H1 (cell line): Measurements from ENCODE around the gene GPD1.

Experiments
- BRCA1 ChIP-seq: IDR thresholded peaks from 2 replicates; pipeline ENCODE4 v1.6.1; 2012; ENCODE audit warnings: low read depth, low read length, improper control_type of control experiment
- CHD1 ChIP-seq: IDR thresholded peaks from 2 replicates; pipeline ENCODE4 v1.6.1; 2012; ENCODE audit warnings: low read depth, low read length, improper control_type of control experiment
- CTCF ChIP-seq, 3 experiments: IDR thresholded peaks; 1 replicate in 2 of 3; 2 replicates in 1 of 3; pipeline versions ENCODE4 v1.5.1 to v1.6.1; 2011; ENCODE audit warnings: low read length in 3 of 3, mild to moderate bottlenecking in 3 of 3, inconsistent platforms in 2 of 3, low read depth in 1 of 3, moderate library complexity in 1 of 3; ENCODE audit not compliant: insufficient read depth in 1 of 3; ENCODE audit errors: control extremely low read depth in 1 of 3
- EZH2 ChIP-seq: fragments of 200-600 bp; sonication (generic); IDR thresholded peaks from 2 replicates; pipeline ENCODE4 v1.7.1; 2012; ENCODE audit warnings: low read depth, mild to moderate bottlenecking, moderate library complexity, low read length, inconsistent platforms; ENCODE audit not compliant: severe bottlenecking
- GABPA ChIP-seq: IDR thresholded peaks from 2 replicates; pipeline ENCODE4 v1.6.1; 2011; ENCODE audit warnings: mild to moderate bottlenecking, low read length, moderate library complexity, borderline replicate concordance; ENCODE audit not compliant: insufficient read depth
- JUND ChIP-seq: IDR thresholded peaks from 2 replicates; pipeline ENCODE4 v1.6.1; 2011; ENCODE audit warnings: mild to moderate bottlenecking, improper control_type of control experiment, low read length
- NRF1 ChIP-seq: IDR thresholded peaks from 2 replicates; pipeline ENCODE4 v1.6.1; 2011; ENCODE audit warnings: mild to moderate bottlenecking, low read depth, low read length, improper control_type of control experiment
- POLR2A ChIP-seq, 2 experiments: IDR thresholded peaks; 1 replicate in 1 of 2; 2 replicates in 1 of 2; pipeline ENCODE4 v1.6.1; 2011; ENCODE audit warnings: low read depth in 2 of 2, low read length in 2 of 2, mild to moderate bottlenecking in 2 of 2; ENCODE audit errors: control extremely low read depth in 1 of 2
- POLR2AphosphoS5 ChIP-seq: IDR thresholded peaks from 2 replicates; pipeline ENCODE4 v1.6.1; 2011; ENCODE audit warnings: low read depth, low read length
- RNF2 ChIP-seq: fragments of 200-900, 300-1000 bp; sonication (generic); IDR thresholded peaks from 2 replicates; pipeline ENCODE4 v1.7.1; 2016; ENCODE audit warnings: borderline replicate concordance, low read depth, mild to moderate bottlenecking, antibody characterized with exemption, low read length; ENCODE audit not compliant: poor library complexity, severe bottlenecking; ENCODE audit errors: missing control alignments
- SIN3A ChIP-seq, 2 experiments: IDR thresholded peaks in 1 of 2; conservative IDR thresholded peaks in 1 of 2; 2 replicates each; pipeline ENCODE4 v1.6.1; 2011 to 2012; ENCODE audit warnings: low read length in 2 of 2, improper control_type of control experiment in 1 of 2, low read depth in 1 of 2, mild to moderate bottlenecking in 1 of 2
- TAF1 ChIP-seq: IDR thresholded peaks from 2 replicates; pipeline ENCODE4 v1.6.1; 2011; ENCODE audit warnings: mild to moderate bottlenecking, low read depth, low read length

DNA sequence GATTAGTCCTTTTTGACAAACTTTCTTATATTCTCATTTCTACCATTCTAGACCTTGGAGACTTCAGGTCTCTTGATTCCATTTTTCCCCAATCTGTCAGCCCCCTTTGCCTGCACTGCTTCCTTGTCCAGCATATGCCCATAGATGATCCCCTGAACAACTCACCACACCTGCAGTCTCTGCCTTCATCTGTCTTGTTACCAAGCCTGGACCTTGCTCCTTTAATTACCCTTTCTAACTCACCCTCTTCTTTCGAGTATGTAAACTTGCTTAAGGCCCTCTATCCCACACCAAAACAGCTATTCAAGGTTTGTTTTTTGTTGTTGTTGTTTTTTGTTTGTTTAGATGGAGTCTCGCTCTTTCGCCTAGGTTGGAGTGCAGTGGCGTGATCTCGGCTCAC, 17.8 kb downstream of the GPD1 start:
- no peak for TF ChIP-seq NRF1
- TF ChIP-seq GABPA: no peak
- TF ChIP-seq BRCA1: no peak
- TF ChIP-seq CTCF (IDR thresholded peaks at IDR 0.05; ENCODE audit: control extremely low read depth in 1 of 3, insufficient read depth in 1 of 3, low read depth in 1 of 3, low read length in 3 of 3): no peak
- TF ChIP-seq POLR2AphosphoS5: no peak
- TF ChIP-seq POLR2A (IDR thresholded peaks at IDR 0.05; ENCODE audit: control extremely low read depth in 1 of 2, low read depth in 2 of 2, low read length in 2 of 2): no peak
- no peak for TF ChIP-seq CHD1
- TF ChIP-seq SIN3A (conservative IDR thresholded peaks at IDR 0.05 in 1 of 2, IDR thresholded peaks at IDR 0.05 in 1 of 2; ENCODE audit: low read depth in 1 of 2, low read length in 2 of 2): no peak
- no peak for TF ChIP-seq EZH2
- no peak for TF ChIP-seq JUND
- TF ChIP-seq TAF1: no peak
- TF ChIP-seq RNF2: no peak
